Epidermal melanocyte (primary cell): ENCODE measurements around the gene PAX5.

Experiments
- DNase-seq: peaks from one replicate; pipeline ENCODE4 v3.0.0; 2011; ENCODE audit warnings: low spot score; ENCODE audit not compliant: insufficient read length

Gene PAX5

GRCh38 chr9:36934478-36935065 lies 99.5 kb downstream of the PAX5 start:
- DNase-seq = no peak

GRCh38 chr9:36933676-36934215 lies 100.3 kb downstream of the PAX5 start:
- no peak for DNase-seq

GRCh38 chr9:36932198-36932597 lies 101.9 kb downstream of the PAX5 start:
- DNase-seq = no peak

- DNase-seq = no peak
These were observed 103.1 kb downstream of the PAX5 start for GRCh38 chr9:36930941-36931340.

- no peak for DNase-seq
These were observed 104.8 kb downstream of the PAX5 start for GRCh38 chr9:36929350-36929675.

GRCh38 chr9:36928670-36929349 lies 105.3 kb downstream of the PAX5 start:
- no peak for DNase-seq

- no peak for DNase-seq
These were observed 105.9 kb downstream of the PAX5 start for GRCh38 chr9:36928210-36928609.

- DNase-seq = no peak
These were observed 109.2 kb downstream of the PAX5 start for GRCh38 chr9:36924757-36925432.

GRCh38 chr9:36924071-36924470 lies 110.0 kb downstream of the PAX5 start:
- no peak for DNase-seq

- no peak for DNase-seq
These were observed 110.9 kb downstream of the PAX5 start for GRCh38 chr9:36923025-36923625.

- no peak for DNase-seq
These were observed 111.5 kb downstream of the PAX5 start for GRCh38 chr9:36922548-36922947.

- DNase-seq = no peak
These were observed 119.9 kb downstream of the PAX5 start for GRCh38 chr9:36914212-36914577.

GRCh38 chr9:36913393-36914211 lies 120.5 kb downstream of the PAX5 start:
- no peak for DNase-seq

- no peak for DNase-seq
These were observed 121.4 kb downstream of the PAX5 start for GRCh38 chr9:36912620-36913019.

GRCh38 chr9:36911601-36912412 lies 122.3 kb downstream of the PAX5 start:
- DNase-seq = no peak

GRCh38 chr9:36911037-36911436 lies 123.0 kb downstream of the PAX5 start:
- no peak for DNase-seq

- DNase-seq = no peak
These were observed 127.6 kb downstream of the PAX5 start for GRCh38 chr9:36906492-36906891.

GRCh38 chr9:36905101-36906066 lies 128.7 kb downstream of the PAX5 start:
- no peak for DNase-seq
